NCI-H2227 treated with DMSO at 0.1 percent for 48 hours (cell line): ENCODE results near the gene HOMEZ.
"Not testable (repeated sequence)": the region's sequence is repeated elsewhere in the genome, so short reads cannot be mapped to it uniquely, and the experiment has no call there.

Experiments used
- DNase-seq: peaks from one replicate; lab custom pipeline; 2025; lab: John Stamatoyannopoulos, UW

The HOMEZ gene

GRCh38 chr14:23286020-23286901 lies at the start of gene HOMEZ:
Gene HOMEZ (minus strand): TSS chr14:23286132. CDS start chr14:23285952, 180 bp downstream.
- DNase-seq, result peak; percentile 95

- DNase-seq, result no peak
Observed at GRCh38 chr14:23335623-23336022, 49.7 kb upstream of the HOMEZ start.

- DNase-seq, result peak; percentile 41
Observed at GRCh38 chr14:23327947-23328744, 42.2 kb upstream of the HOMEZ start.

- DNase-seq, result no peak
Observed at GRCh38 chr14:23326491-23327332, 40.8 kb upstream of the HOMEZ start.

GRCh38 chr14:23325746-23326145 lies 39.8 kb upstream of the HOMEZ start:
- not testable (repeated sequence) for DNase-seq

- no peak for DNase-seq
Observed at GRCh38 chr14:23324993-23325392, 39.1 kb upstream of the HOMEZ start.

GRCh38 chr14:23324455-23324846 lies 38.5 kb upstream of the HOMEZ start:
- no peak for DNase-seq

- DNase-seq, result no peak
Observed at GRCh38 chr14:23323838-23324454, 38.0 kb upstream of the HOMEZ start.

GRCh38 chr14:23322568-23323517 lies 36.9 kb upstream of the HOMEZ start:
- DNase-seq, result no peak

- DNase-seq, result peak; percentile 33
Observed at GRCh38 chr14:23321572-23322547, 35.9 kb upstream of the HOMEZ start.

GRCh38 chr14:23320584-23321571 lies 34.9 kb upstream of the HOMEZ start, which contains the start of gene PABPN1:
Gene PABPN1 (plus strand): TSS chr14:23321457. CDS start chr14:23321470, 13 bp downstream.
- DNase-seq, result peak; percentile 99

- no peak for DNase-seq
Observed at GRCh38 chr14:23319746-23320583, 34.0 kb upstream of the HOMEZ start.

- DNase-seq, result no peak
Observed at GRCh38 chr14:23316300-23316699, 30.4 kb upstream of the HOMEZ start.

GRCh38 chr14:23310546-23310945 lies 24.6 kb upstream of the HOMEZ start:
- no peak for DNase-seq

GRCh38 chr14:23308721-23309445 lies 23.0 kb upstream of the HOMEZ start:
- DNase-seq, result no peak
